Lower lobe of right lung (tissue), 2 donors: Measurements from ENCODE around the gene FUBP3. TPM values are rescaled to one million over a fixed set of nuclear protein-coding genes. Genes with fewer than 3 reads are reported as not detected.

Source experiments
- ATAC-seq, 2 donors: fragments of 200-7000 bp; cut with Tn5 transposase; one replicate each; pipeline ENCODE4 v1.9.1; 2020 to 2022; ENCODE audit warnings: mild to moderate bottlenecking in 2 of 2, moderate library complexity in 2 of 2
- DNase-seq: peaks from one replicate; pipeline ENCODE4 v3.0.0-alpha.2; 2020
- H3K27ac ChIP-seq: fragments of 200-600 bp; one replicate; pipeline ENCODE4 v1.8.0; 2022
- H3K27me3 ChIP-seq: fragments of 200-600 bp; one replicate; pipeline ENCODE4 v1.8.0; 2022; ENCODE audit warnings: low read depth
- H3K36me3 ChIP-seq: fragments of 200-600 bp; one replicate; pipeline ENCODE4 v1.8.0; 2022; ENCODE audit warnings: mild to moderate bottlenecking
- H3K4me1 ChIP-seq: fragments of 200-600 bp; one replicate; pipeline ENCODE4 v1.8.0; 2022
- H3K4me3 ChIP-seq: fragments of 200-600 bp; one replicate; pipeline ENCODE4 v1.8.0; 2022; ENCODE audit warnings: mild to moderate bottlenecking
- H3K9me3 ChIP-seq: fragments of 200-600 bp; one replicate; pipeline ENCODE4 v1.8.0; 2022
- intact Hi-C: fragments of 100-400 bp; cut with DNase I; formaldehyde crosslinking; loops from one replicate; pipeline ENCODE4 v1.11.0; 2022
- total RNA-seq: library from RNA; stranded (reverse); fragmentation: NEBNext Ultra II Directional; extraction: Animal tissue kit (Norgen Biotek cat#: 25700); gene quantifications from one replicate; pipeline ENCODE4 v1.2.1, GENCODE V29; 2021
- TF ChIP-seq, protein P1 (sequence below): fragments of 200-600 bp; IDR thresholded peaks from one replicate; pipeline ENCODE4 v1.8.0; 2022; ENCODE audit warnings: antibody characterized with exemption, mild to moderate bottlenecking
- donor health status: DM: no; HTN: yes; CAD: no; lungs with severe emphysema.

The FUBP3 gene
- total RNA-seq, 1 donor from 2014 or later: 46.8 TPM

DNA sequence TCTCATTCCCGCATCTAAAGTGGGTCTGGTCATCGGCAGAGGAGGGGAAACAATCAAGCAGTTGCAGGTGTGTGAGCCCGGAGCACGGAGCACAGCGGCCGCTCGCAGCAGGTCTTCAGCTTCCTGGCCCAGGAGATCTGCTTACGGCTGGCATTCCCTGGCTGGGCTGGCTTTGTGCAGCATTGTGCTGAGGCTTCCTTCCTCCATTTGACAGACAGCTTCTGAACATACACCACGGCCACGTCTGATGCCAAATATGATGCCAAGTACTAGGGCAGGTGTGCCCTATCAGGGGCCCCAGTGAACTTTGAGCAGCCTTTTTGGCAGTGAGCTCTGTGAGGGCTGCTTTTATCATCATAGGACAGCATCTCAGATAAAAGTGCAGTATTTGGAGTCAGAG is 37.1 kb downstream of the FUBP3 start:
- Histone ChIP-seq H3K27ac (no peak overlapping the region), H3K27me3 (no peaks in the 10 kb centered on the region), H3K36me3 (peaks cover 99% of the 10 kb centered on the region), H3K4me1 (no peaks in the 10 kb centered on the region), H3K4me3 (no peak overlapping the region), H3K9me3 (no peaks in the 10 kb centered on the region)
- DNase-seq (no peak), ATAC-seq (no peak)
- TF ChIP-seq, protein P1, sequence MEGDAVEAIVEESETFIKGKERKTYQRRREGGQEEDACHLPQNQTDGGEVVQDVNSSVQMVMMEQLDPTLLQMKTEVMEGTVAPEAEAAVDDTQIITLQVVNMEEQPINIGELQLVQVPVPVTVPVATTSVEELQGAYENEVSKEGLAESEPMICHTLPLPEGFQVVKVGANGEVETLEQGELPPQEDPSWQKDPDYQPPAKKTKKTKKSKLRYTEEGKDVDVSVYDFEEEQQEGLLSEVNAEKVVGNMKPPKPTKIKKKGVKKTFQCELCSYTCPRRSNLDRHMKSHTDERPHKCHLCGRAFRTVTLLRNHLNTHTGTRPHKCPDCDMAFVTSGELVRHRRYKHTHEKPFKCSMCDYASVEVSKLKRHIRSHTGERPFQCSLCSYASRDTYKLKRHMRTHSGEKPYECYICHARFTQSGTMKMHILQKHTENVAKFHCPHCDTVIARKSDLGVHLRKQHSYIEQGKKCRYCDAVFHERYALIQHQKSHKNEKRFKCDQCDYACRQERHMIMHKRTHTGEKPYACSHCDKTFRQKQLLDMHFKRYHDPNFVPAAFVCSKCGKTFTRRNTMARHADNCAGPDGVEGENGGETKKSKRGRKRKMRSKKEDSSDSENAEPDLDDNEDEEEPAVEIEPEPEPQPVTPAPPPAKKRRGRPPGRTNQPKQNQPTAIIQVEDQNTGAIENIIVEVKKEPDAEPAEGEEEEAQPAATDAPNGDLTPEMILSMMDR: no peak
- intact Hi-C loops: no loop called here

DNA sequence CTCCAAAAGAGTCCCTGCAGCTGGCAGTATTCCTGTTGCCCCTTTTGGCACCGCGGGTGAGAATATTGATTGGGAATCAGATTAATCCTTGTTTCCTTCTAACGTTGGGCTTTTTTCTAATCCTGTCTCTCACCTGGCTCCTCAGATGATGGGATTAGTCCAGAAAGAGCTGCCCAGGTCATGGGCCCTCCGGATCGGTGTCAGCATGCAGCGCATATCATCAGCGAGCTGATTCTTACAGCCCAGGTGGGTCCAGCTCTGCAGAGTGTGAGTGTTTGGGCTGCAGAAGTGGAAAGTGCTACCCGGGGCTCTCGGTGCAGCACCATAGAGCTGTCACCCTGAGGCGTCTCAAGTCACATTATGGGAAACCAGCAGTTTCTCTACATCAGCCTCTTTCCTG is 44.1 kb downstream of the FUBP3 start:
- TF ChIP-seq, protein P1: no peak
- H3K4me1 ChIP-seq: no peaks in the 10 kb centered on the region
- no peaks in the 10 kb centered on the region for H3K27me3 ChIP-seq
- DNase-seq (no peak), ATAC-seq (no peak)
- no peaks in the 10 kb centered on the region for H3K9me3 ChIP-seq
- peaks cover 97% of the 10 kb centered on the region for H3K36me3 ChIP-seq
- no peak overlapping the region for H3K4me3 ChIP-seq
- intact Hi-C loops: no loop called here
- no peak overlapping the region for H3K27ac ChIP-seq

DNA sequence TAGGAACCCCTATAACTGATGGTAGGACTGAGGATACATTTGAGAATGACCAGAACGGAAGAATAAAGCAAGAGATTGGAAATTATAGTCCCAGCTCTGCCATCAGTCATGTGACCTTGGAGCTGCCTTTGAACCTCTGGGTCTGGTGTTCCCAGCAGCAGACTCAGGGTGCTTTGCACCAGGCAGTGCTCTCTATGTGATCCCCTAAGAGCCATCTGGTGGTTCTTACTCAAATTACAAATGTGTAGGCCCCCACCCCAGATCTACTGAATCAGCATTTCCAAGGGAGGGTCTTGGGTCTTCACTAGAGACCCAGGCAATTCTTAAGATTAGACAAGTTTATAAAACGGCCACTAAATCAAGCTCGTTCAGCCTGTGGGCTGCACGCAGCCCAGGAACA is 44.8 kb downstream of the FUBP3 start:
- DNase-seq: no peak
- Histone ChIP-seq H3K4me1 (no peaks in the 10 kb centered on the region), H3K9me3 (no peaks in the 10 kb centered on the region), H3K27me3 (no peaks in the 10 kb centered on the region), H3K4me3 (no peak overlapping the region), H3K36me3 (peaks cover 96% of the 10 kb centered on the region), H3K27ac (no peak overlapping the region)
- ATAC-seq: no peak
- TF ChIP-seq, protein P1: no peak
- intact Hi-C loops: no loop called here

DNA sequence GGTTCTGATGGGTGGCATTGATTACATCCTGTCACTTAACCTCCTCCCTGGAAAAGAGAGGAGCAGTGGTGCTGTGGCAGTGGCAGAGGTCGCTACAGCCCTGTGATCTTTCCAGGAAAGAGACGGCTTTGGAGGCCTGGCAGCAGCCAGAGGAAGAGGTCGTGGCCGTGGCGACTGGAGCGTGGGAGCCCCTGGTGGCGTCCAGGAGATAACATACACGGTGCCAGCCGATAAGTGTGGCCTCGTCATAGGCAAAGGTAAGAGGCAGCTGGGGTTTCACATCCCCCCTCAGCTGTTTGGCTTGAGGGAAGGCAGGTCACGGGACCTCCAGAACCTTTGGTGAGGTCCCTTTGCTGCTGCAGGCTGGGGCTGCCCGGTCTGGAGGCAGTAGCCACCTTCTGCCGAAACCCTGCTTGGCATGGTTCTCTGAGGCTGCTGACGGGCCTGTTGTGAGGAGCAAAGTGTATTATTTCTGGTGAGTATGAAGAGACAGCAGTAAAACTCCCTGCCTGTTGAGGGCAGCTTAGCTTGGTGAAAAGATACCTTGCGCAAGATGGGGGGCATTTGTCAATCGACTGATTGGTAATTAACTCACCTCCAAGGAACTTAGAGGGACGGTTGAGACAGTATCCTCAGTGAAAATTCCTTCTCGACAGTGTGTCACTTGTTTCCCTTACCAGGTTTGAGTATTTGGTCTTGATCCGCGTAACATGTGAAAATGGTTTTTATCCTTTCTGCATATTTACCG is 47.0 kb downstream of the FUBP3 start:
- Histone ChIP-seq H3K27ac (no peak overlapping the region), H3K4me3 (no peak overlapping the region), H3K9me3 (no peaks in the 10 kb centered on the region), H3K4me1 (no peaks in the 10 kb centered on the region), H3K36me3 (peaks cover 96% of the 10 kb centered on the region), H3K27me3 (no peaks in the 10 kb centered on the region)
- intact Hi-C loops: no loop called here
- DNase-seq (no peak), ATAC-seq (no peak)
- TF ChIP-seq, protein P1: no peak

DNA sequence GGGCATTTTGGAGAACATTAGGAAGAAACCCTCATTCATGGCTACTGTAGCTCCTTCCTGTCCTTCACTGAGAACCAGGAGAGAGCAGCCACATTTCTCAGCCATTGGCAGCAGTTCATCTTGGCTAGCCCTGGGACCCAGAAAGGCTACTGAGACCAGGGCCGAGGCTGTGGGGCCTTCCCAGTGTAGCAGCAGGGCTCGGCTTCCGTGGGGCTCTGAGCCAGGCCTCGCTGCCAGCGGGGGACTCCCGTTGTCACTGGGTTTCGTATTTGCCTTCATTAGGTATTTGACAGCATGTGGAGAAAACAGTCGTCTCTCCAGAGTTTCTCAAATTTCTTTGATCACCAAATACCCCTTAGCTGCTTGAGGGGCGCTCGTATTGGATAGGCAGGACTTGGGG is 47.7 kb downstream of the FUBP3 start:
- ATAC-seq (no peak), DNase-seq (no peak)
- no peaks in the 10 kb centered on the region for H3K4me1 ChIP-seq
- peaks cover 96% of the 10 kb centered on the region for H3K36me3 ChIP-seq
- no peak overlapping the region for H3K4me3 ChIP-seq
- no peaks in the 10 kb centered on the region for H3K27me3 ChIP-seq
- no peaks in the 10 kb centered on the region for H3K9me3 ChIP-seq
- intact Hi-C loops: no loop called here
- TF ChIP-seq, protein P1: no peak
- no peak overlapping the region for H3K27ac ChIP-seq
